Gastroesophageal sphincter (tissue), 3 donors: ENCODE data around the gene C1QTNF12.

Experiments used
- CTCF ChIP-seq, 4 experiments: fragments of 200-600 bp in 2 of 4; fragments of 450-650 bp in 2 of 4; sonication (generic) in 1 of 4; IDR thresholded peaks; one replicate each; pipeline ENCODE4 v1.5.1; 2017 to 2019; ENCODE audit warnings: antibody characterized with exemption in 4 of 4, mild to moderate bottlenecking in 2 of 4, moderate library complexity in 2 of 4
- EP300 ChIP-seq: sonication (generic); formaldehyde crosslinking; IDR thresholded peaks from one replicate; pipeline ENCODE4 v1.6.1; 2017; ENCODE audit warnings: antibody characterized with exemption, mild to moderate bottlenecking
- POLR2A ChIP-seq, 2 donors: fragments of 450-650 bp; IDR thresholded peaks; one replicate each; pipeline ENCODE4 v1.6.1; 2017; ENCODE audit warnings: antibody characterized with exemption in 2 of 2, mild to moderate bottlenecking in 2 of 2, moderate library complexity in 1 of 2
- POLR2AphosphoS5 ChIP-seq: sonication (generic); formaldehyde crosslinking; IDR thresholded peaks from one replicate; pipeline ENCODE4 v1.6.1; 2017; ENCODE audit warnings: antibody characterized with exemption

- TF ChIP-seq CTCF (IDR thresholded peaks at IDR 0.05) (no peak), POLR2A (IDR thresholded peaks at IDR 0.05) (no peak), EP300 (no peak), POLR2AphosphoS5 (no peak)
These were observed 46.3 kb upstream of the C1QTNF12 start for GRCh38 chr1:1292851-1293250.
